Naive B cell (primary cell): ENCODE results near the gene ATG14. TPM values are rescaled to one million over a fixed set of nuclear protein-coding genes. Genes with fewer than 3 reads are reported as not detected.

ENCODE experiments used
- ATAC-seq, 2 donors: fragments of 150-1000 bp; cut with Tn5 transposase; 2 replicates each; pipeline ENCODE4 v1.10.0; 2021; ENCODE audit warnings: low read depth in 2 of 2, mild to moderate bottlenecking in 2 of 2, moderate library complexity in 2 of 2
- DNase-seq: peaks from one replicate; pipeline ENCODE4 v3.0.0; 2022
- H3K27ac Mint-ChIP-seq, 6 donors: one replicate each; pipeline ENCODE4 v1.8.0; 2020 to 2022; ENCODE audit warnings: mild to moderate bottlenecking in 6 of 6, mixed read lengths in 6 of 6, moderate library complexity in 5 of 6, inconsistent platforms in 2 of 6
- H3K27me3 Mint-ChIP-seq, 3 donors: one replicate each; pipeline ENCODE4 v1.8.0; 2021 to 2022; ENCODE audit warnings: mixed read lengths in 3 of 3, mild to moderate bottlenecking in 1 of 3
- H3K36me3 Mint-ChIP-seq, 2 donors: one replicate each; pipeline ENCODE4 v1.8.0; 2020 to 2022; ENCODE audit warnings: mixed read lengths in 2 of 2, inconsistent platforms in 1 of 2, mild to moderate bottlenecking in 1 of 2
- H3K4me1 Mint-ChIP-seq, 3 donors: one replicate each; pipeline ENCODE4 v1.8.0; 2020 to 2022; ENCODE audit warnings: mixed read lengths in 3 of 3, inconsistent platforms in 1 of 3, mild to moderate bottlenecking in 1 of 3, moderate library complexity in 1 of 3
- H3K4me3 Mint-ChIP-seq, 8 donors: one replicate each; pipeline ENCODE4 v1.8.0; 2020 to 2022; ENCODE audit warnings: mild to moderate bottlenecking in 8 of 8, mixed read lengths in 8 of 8, moderate library complexity in 8 of 8, inconsistent platforms in 2 of 8
- H3K9me3 Mint-ChIP-seq, 7 donors: one replicate each; pipeline ENCODE4 v1.8.0; 2020 to 2022; ENCODE audit warnings: mixed read lengths in 7 of 7, mild to moderate bottlenecking in 5 of 7, inconsistent platforms in 2 of 7, moderate library complexity in 1 of 7
- polyA plus RNA-seq, 6 donors: library from polyadenylated mRNA; unstranded; fragments of 300-500 nt; fragmentation: Illumina TruSeq; gene quantifications; one replicate each; pipeline ENCODE4 v1.2.3, GENCODE V29; 2021; ENCODE audit warnings: low read depth in 6 of 6

The ATG14 gene
- polyA plus RNA-seq, 6 donors from 2014 or later = 2.0 to 5.1 (median 4.4) TPM

- ATAC-seq (no peak), DNase-seq (no peak)
- H3K27me3 Mint-ChIP-seq = no peaks in the 10 kb centered on the region
- H3K4me1 Mint-ChIP-seq = peaks cover 3 to 6% (median 5%) of the 10 kb centered on the region in 3 donors
- H3K9me3 Mint-ChIP-seq = no peaks in the 10 kb centered on the region
- peaks cover 32 to 42% of the 10 kb centered on the region in 2 donors for H3K36me3 Mint-ChIP-seq
- H3K27ac Mint-ChIP-seq = peak overlapping the region in 2 of 6 donors; percentile 60 to 90
- H3K4me3 Mint-ChIP-seq = no peak overlapping the region
Measured at GRCh38 chr14:55372825-55373224, 38.8 kb downstream of the ATG14 start.

GRCh38 chr14:55372423-55372822 lies 39.2 kb downstream of the ATG14 start:
- Mint-ChIP-seq H3K4me3 (peak overlapping the region in 1 of 8 donors; percentile 23), H3K27ac (peak overlapping the region in 4 of 6 donors; percentile 13 to 90 (median 56))

GRCh38 chr14:55370883-55371455 lies 40.7 kb downstream of the ATG14 start:
- no peak overlapping the region for H3K4me3 Mint-ChIP-seq
- peaks cover 26 to 29% of the 10 kb centered on the region in 2 donors for H3K36me3 Mint-ChIP-seq
- no peak for DNase-seq
- H3K27ac Mint-ChIP-seq = peak overlapping the region in 3 of 6 donors; percentile 72 to 84 (median 75)
- no peaks in the 10 kb centered on the region for H3K27me3 Mint-ChIP-seq
- ATAC-seq = no peak
- H3K4me1 Mint-ChIP-seq = peaks cover 3 to 6% (median 5%) of the 10 kb centered on the region in 3 donors
- no peaks in the 10 kb centered on the region for H3K9me3 Mint-ChIP-seq

More at GRCh38 chr14:55372423-55372822, 39.2 kb downstream of the ATG14 start:
- peaks cover 36 to 40% of the 10 kb centered on the region in 2 donors for H3K36me3 Mint-ChIP-seq
- no peak for DNase-seq
- H3K9me3 Mint-ChIP-seq = no peaks in the 10 kb centered on the region
- no peaks in the 10 kb centered on the region for H3K27me3 Mint-ChIP-seq
- peaks cover 3 to 6% (median 5%) of the 10 kb centered on the region in 3 donors for H3K4me1 Mint-ChIP-seq
- ATAC-seq = no peak

- ATAC-seq = no peak
- peaks cover 0 to 3% (median 0%) of the 10 kb centered on the region in 3 donors for H3K4me1 Mint-ChIP-seq
- no peaks in the 10 kb centered on the region for H3K27me3 Mint-ChIP-seq
- DNase-seq = no peak
- no peak overlapping the region for H3K4me3 Mint-ChIP-seq
- no peaks in the 10 kb centered on the region for H3K9me3 Mint-ChIP-seq
- no peak overlapping the region for H3K27ac Mint-ChIP-seq
- H3K36me3 Mint-ChIP-seq = peaks cover 17 to 28% of the 10 kb centered on the region in 2 donors
Measured at GRCh38 chr14:55366271-55366670, 45.4 kb downstream of the ATG14 start.

- Mint-ChIP-seq H3K27ac (peak overlapping the region in 1 of 6 donors; percentile 21), H3K27me3 (no peaks in the 10 kb centered on the region), H3K4me1 (peaks cover 0 to 3% (median 0%) of the 10 kb centered on the region in 3 donors), H3K9me3 (no peaks in the 10 kb centered on the region), H3K4me3 (no peak overlapping the region), H3K36me3 (peaks cover 4 to 7% of the 10 kb centered on the region in 2 donors)
- DNase-seq (no peak), ATAC-seq (no peak)
Measured at GRCh38 chr14:55361190-55361589, 50.4 kb downstream of the ATG14 start.

- H3K36me3 Mint-ChIP-seq = peaks cover 0 to 4% of the 10 kb centered on the region in 2 donors
- DNase-seq (no peak), ATAC-seq (no peak)
- H3K27me3 Mint-ChIP-seq = no peaks in the 10 kb centered on the region
- no peaks in the 10 kb centered on the region for H3K9me3 Mint-ChIP-seq
- peak overlapping the region in 1 of 6 donors; percentile 53 for H3K27ac Mint-ChIP-seq
- H3K4me1 Mint-ChIP-seq = peaks cover 0 to 5% (median 4%) of the 10 kb centered on the region in 3 donors
- no peak overlapping the region for H3K4me3 Mint-ChIP-seq
Measured at GRCh38 chr14:55359307-55359706, 52.3 kb downstream of the ATG14 start.

GRCh38 chr14:55356913-55357312 lies 54.7 kb downstream of the ATG14 start:
- ATAC-seq (no peak), DNase-seq (no peak)
- Mint-ChIP-seq H3K9me3 (no peaks in the 10 kb centered on the region), H3K4me1 (peaks cover 0 to 7% (median 5%) of the 10 kb centered on the region in 3 donors), H3K27ac (peak overlapping the region in 1 of 6 donors; percentile 85), H3K36me3 (no peaks in the 10 kb centered on the region), H3K27me3 (no peaks in the 10 kb centered on the region), H3K4me3 (no peak overlapping the region)

GRCh38 chr14:55355922-55356321 lies 55.7 kb downstream of the ATG14 start:
- ATAC-seq (no peak), DNase-seq (no peak)
- Mint-ChIP-seq H3K27ac (peak overlapping the region in 1 of 6 donors; percentile 83), H3K9me3 (no peaks in the 10 kb centered on the region), H3K4me3 (no peak overlapping the region), H3K4me1 (peaks cover 0 to 7% (median 5%) of the 10 kb centered on the region in 3 donors), H3K27me3 (no peaks in the 10 kb centered on the region), H3K36me3 (peaks cover 4 to 6% of the 10 kb centered on the region in 2 donors)

- peak overlapping the region in 5 of 6 donors; percentile 5 to 83 (median 47) for H3K27ac Mint-ChIP-seq
- H3K27me3 Mint-ChIP-seq = no peaks in the 10 kb centered on the region
- H3K36me3 Mint-ChIP-seq = peaks cover 9 to 13% of the 10 kb centered on the region in 2 donors
- H3K4me3 Mint-ChIP-seq = no peak overlapping the region
- ATAC-seq (peak; percentile 92 to 94), DNase-seq (peak; percentile 47)
- H3K4me1 Mint-ChIP-seq = peaks cover 4 to 10% (median 10%) of the 10 kb centered on the region in 3 donors
- no peaks in the 10 kb centered on the region for H3K9me3 Mint-ChIP-seq
Measured at GRCh38 chr14:55354500-55354899, 57.1 kb downstream of the ATG14 start.

GRCh38 chr14:55353686-55354467 lies 57.8 kb downstream of the ATG14 start:
- ATAC-seq (no peak), DNase-seq (no peak)
- Mint-ChIP-seq H3K4me1 (peaks cover 10 to 16% (median 16%) of the 10 kb centered on the region in 3 donors), H3K36me3 (peaks cover 9 to 13% of the 10 kb centered on the region in 2 donors), H3K4me3 (no peak overlapping the region), H3K27ac (peak overlapping the region in 4 of 6 donors; percentile 44 to 83 (median 57)), H3K9me3 (no peaks in the 10 kb centered on the region), H3K27me3 (no peaks in the 10 kb centered on the region)

GRCh38 chr14:55352201-55352600 lies 59.4 kb downstream of the ATG14 start:
- ATAC-seq = no peak
- H3K4me3 Mint-ChIP-seq = no peak overlapping the region

GRCh38 chr14:55351111-55351510 lies 60.5 kb downstream of the ATG14 start:
- ATAC-seq = no peak
- Mint-ChIP-seq H3K9me3 (no peaks in the 10 kb centered on the region), H3K36me3 (peaks cover 9 to 13% of the 10 kb centered on the region in 2 donors), H3K4me1 (peaks cover 20 to 33% (median 20%) of the 10 kb centered on the region in 3 donors), H3K27me3 (no peaks in the 10 kb centered on the region), H3K4me3 (no peak overlapping the region), H3K27ac (peak overlapping the region in 1 of 6 donors; percentile 14)
- no peak for DNase-seq

More at GRCh38 chr14:55352201-55352600, 59.4 kb downstream of the ATG14 start:
- peaks cover 9 to 13% of the 10 kb centered on the region in 2 donors for H3K36me3 Mint-ChIP-seq
- no peak for DNase-seq
- H3K4me1 Mint-ChIP-seq = peaks cover 16 to 29% (median 20%) of the 10 kb centered on the region in 3 donors
- H3K27ac Mint-ChIP-seq = peak overlapping the region in 1 of 6 donors; percentile 44
- H3K27me3 Mint-ChIP-seq = no peaks in the 10 kb centered on the region
- H3K9me3 Mint-ChIP-seq = no peaks in the 10 kb centered on the region

- H3K4me3 Mint-ChIP-seq = no peak overlapping the region
- no peak for ATAC-seq
- no peaks in the 10 kb centered on the region for H3K27me3 Mint-ChIP-seq
- H3K27ac Mint-ChIP-seq = peak overlapping the region in 1 of 6 donors; percentile 14
- no peak for DNase-seq
- H3K9me3 Mint-ChIP-seq = no peaks in the 10 kb centered on the region
- H3K4me1 Mint-ChIP-seq = peaks cover 22 to 39% (median 23%) of the 10 kb centered on the region in 3 donors
- peaks cover 9 to 13% of the 10 kb centered on the region in 2 donors for H3K36me3 Mint-ChIP-seq
Measured at GRCh38 chr14:55350461-55350860, 61.2 kb downstream of the ATG14 start.
